NCI-H1417 (cell line): Measurements from ENCODE around the gene VLDLR.

Source experiments
- DNase-seq, 3 experiments: peaks; one replicate each; lab custom pipeline; 2025; lab: John Stamatoyannopoulos, UW

VLDLR gene

GRCh38 chr9:2621722-2622460 is at the start of gene VLDLR:
TSS of gene VLDLR (plus strand) at chr9:2621787. CDS start at chr9:2622190, 403 bp downstream.
- peak; percentile 79 to 86 (median 80) for DNase-seq

- no peak for DNase-seq
Observed at GRCh38 chr9:2574203-2574602, 47.4 kb upstream of the VLDLR start.

- DNase-seq, result peak; percentile 8 to 65 (median 40)
Observed at GRCh38 chr9:2576631-2577030, 45.0 kb upstream of the VLDLR start.

GRCh38 chr9:2583308-2584013 is 38.1 kb upstream of the VLDLR start:
- no peak for DNase-seq

GRCh38 chr9:2591967-2592366 is 29.6 kb upstream of the VLDLR start:
- no peak for DNase-seq

GRCh38 chr9:2593744-2594143 is 27.8 kb upstream of the VLDLR start:
- no peak for DNase-seq

DNA sequence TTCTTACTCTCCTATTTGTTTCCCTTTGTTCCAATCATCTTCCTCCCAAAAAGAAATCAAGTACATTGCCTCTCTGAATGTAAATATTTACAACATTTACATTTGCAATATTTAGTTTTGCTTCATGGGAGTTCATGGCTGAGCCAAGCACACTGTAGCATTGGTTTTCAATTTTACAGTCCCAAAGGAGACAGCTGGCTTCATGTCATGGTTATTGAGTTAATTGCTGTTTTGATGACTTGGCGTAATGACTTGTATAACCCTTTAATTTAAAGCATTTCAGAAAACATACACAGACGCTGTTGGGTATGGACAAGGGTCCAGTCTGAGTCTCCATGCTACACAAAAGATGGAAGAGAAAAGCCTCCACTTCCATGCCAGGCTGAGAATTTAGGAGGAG is 25.6 kb upstream of the VLDLR start:
- DNase-seq, result peak in 2 of 3 experiments; percentile 11 to 60

- DNase-seq, result peak in 1 of 3 experiments; percentile 63
Observed at GRCh38 chr9:2597483-2597882, 24.1 kb upstream of the VLDLR start.

- DNase-seq, result no peak
Observed at GRCh38 chr9:2599896-2600295, 21.7 kb upstream of the VLDLR start.

GRCh38 chr9:2600307-2600706 is 21.3 kb upstream of the VLDLR start:
- no peak for DNase-seq

DNA sequence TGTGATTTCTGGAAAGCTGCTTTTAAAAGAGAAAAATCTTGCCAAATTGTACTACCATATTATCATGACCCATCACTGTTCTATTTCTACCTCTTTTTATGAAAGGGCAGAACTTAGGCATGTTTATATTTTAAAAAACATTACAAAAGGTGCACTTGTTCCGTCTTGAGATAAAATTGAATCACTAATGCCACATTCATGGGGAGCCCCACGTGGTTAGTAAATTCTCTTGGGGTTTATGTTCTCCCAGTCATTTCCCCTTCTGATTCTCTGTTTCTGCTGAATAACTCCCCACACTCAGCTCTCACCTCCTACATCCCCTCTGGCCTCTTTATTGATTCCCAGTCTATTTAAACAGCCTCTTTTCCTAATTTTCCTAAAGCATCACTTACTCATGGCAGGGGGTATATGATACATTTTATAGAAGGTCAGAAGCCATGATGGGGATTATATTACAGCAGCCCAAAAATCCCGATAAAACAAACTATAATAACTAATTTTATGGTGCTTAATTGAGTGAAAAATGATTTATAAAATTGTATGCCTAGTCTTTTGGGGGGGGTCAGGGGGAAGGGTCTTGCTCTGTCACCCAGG is 19.7 kb upstream of the VLDLR start:
- DNase-seq, result no peak

DNA sequence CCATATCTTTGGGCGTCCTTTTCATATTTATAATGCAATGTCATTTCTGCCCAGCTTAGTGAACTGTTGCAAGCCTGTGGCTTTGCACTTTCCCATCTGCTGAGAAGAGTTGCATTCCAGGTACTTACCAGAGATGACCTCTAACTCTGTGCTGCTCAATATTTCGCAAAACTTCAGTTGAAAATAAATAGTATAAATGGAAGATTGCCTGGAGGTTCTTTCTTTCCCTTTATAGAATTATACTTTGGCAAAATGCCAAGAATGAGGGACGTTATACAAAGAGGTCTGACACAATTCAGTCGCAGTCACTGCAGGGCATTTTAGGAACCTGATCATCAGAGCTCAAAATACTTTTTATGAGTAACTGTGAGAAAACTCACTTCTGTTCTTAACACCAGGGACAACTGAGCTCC is 18.9 kb upstream of the VLDLR start:
- DNase-seq, result peak in 2 of 3 experiments; percentile 1 to 51

DNA sequence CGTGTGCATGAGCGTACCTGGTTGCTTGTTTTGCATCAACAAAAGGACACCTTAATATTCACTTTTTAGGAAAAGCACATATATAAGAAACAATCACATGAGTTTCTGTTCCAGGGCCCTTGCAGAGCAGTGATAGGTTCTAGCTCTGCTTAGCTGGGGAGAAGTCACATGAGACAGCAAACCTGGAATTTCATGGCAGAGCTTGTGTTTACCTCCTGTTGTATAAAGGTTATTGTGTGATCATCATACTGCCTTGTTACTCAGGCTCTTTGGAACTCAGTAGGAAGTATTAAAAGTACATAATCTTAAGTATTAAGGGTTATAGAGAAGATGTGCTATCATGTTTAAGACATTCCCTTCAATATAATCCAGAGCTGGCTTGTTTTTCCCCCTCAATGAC is 18.0 kb upstream of the VLDLR start:
- DNase-seq, result no peak

GRCh38 chr9:2605246-2605645 is 16.3 kb upstream of the VLDLR start:
- DNase-seq, result no peak

- DNase-seq, result peak in 1 of 3 experiments; percentile 2
Observed at GRCh38 chr9:2608276-2608675, 13.3 kb upstream of the VLDLR start.

DNA sequence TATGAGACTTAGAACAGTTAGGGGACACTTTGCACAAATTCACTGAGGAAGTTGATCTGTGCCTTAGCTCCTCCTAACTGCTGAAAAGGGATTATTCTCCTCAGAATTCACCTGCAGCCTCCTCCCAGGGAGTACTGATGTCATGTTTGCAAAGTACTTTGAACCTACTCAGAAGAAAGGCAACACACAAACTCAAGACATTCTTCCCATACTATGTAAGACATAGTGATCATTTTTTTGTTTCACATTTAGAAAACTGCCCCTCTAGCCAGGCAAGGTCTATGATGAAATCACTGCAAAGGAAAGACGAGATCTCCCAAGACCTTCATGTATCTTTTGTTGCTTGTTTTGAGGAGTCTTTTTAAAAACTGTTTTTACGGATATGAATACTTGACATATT is 10.6 kb upstream of the VLDLR start:
- no peak for DNase-seq

DNA sequence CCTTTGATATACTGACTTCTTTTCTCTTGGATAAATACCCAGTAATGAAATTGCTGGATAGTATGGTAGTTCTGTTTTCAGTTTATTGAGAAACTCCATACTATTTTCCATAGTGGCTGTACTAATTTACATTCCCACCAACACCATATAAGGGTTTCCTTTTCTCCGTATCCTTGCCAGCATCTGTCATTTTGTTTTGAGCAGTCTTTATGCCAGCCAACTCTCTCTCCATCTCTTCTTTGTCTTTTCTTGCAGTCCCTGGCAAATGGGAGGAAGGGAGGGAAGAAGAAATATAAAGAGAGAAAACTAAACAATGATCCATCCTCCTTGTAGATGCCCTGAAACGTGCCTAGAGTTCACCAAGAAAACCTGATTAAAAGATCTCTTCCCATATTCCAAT is 9.6 kb upstream of the VLDLR start:
- no peak for DNase-seq

DNA sequence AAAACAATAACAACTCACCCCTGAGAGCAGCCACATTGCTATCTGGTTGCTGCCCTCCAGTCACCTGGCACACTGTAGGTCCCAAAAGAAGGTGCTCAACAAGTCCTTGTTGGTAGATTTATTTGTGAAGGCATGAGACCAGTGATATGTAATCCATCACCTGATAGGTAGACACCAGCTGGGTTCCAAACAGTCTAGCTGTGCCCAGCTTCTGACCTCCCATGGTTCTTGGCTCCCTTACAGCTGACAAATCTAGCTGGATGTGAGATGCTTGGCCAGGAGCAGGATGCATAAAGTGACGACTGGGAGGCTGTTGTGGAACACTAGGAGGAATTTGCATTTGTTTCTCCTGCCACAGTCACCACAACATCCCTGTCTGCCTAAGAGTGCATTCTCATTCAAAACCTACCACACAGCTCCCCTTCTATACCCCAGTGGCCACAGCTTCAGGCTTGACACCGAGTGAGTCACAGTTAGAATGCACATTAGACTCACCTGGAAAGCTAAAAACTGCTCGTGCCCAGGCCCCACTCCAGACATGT is 7.8 kb upstream of the VLDLR start:
- DNase-seq, result peak; percentile 6 to 56 (median 41)

DNA sequence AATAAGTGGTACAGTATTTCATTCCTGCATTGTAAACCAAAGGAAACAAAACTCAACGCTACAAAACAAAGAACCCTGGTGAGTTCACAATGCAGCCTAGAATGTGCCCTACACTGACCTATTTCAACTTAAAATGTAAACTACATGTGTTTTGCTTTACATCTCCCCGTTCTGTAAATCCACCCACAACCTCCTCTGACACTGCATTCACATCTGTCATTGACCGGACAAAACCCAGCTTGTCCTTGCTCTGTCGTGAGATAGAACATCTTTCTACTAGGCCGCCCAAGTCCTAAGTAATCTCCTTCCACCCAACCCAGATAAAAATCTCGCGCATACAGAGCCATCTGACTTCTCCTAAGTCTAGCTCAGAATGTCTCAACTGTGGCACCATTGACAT is 6.1 kb upstream of the VLDLR start:
- no peak for DNase-seq

- no peak for DNase-seq
Observed at GRCh38 chr9:2616692-2617377, 4.8 kb upstream of the VLDLR start.

DNA sequence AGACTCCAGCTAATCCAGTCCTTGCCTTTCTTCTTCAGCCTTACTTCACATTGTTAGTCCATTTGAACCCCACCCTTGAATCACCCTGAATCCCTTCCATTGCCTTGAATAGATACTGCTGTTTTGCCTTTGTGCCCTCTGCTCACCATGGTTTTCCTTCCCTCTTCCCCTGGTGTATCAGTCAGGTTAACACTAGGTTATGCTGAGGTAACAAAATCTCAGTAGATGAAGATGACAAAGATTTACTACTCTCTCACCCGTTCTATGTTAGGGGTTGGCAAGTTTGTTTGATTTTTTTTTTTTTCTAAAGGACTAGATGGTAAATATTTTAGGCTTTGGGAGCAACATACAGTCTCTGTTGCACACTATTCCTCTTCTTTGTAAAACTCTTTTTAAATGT is 3.3 kb upstream of the VLDLR start:
- DNase-seq, result no peak
